ENCODE data around the gene GDF2. TPM values are rescaled to one million over a fixed set of nuclear protein-coding genes. Genes with fewer than 3 reads are reported as not detected.

GDF2 gene
- total and polyA plus RNA-seq, 2 of the 4 experiments (the other 2 are of a cell fraction) = under 0.01 TPM; not detected in 1

GRCh38 chr10:47364911-47365310, 42.7 kb downstream of the GDF2 start:
- H4K5ac ChIP-seq (ENCODE audit: low read depth, low read length) = no peak overlapping the region
- intact Hi-C loops (cut with micrococcal nuclease) = no loop called here
- ATAC-seq (ENCODE audit: low read depth) (no peak), DNase-seq (no peak)
- H3K36me3 ChIP-seq (ENCODE audit: control insufficient read depth, insufficient read depth, low read length) = no peaks in the 10 kb centered on the region
- no peak overlapping the region for H3K18ac ChIP-seq (ENCODE audit: low read depth, low read length)
- no peak overlapping the region for H3K4me2 ChIP-seq (ENCODE audit: low read depth, low read length)
- 77% methylated on average over 5 of the region's 6 CpGs; no CpG with 5 or more reads in 1 of the 2 experiments for WGBS, 2 experiments (ENCODE audit: extremely low coverage in 2 of 2, insufficient read length in 1 of 2)
- no peaks in the 10 kb centered on the region for H4K20me1 ChIP-seq (ENCODE audit: insufficient read depth, low read length)
- no peak overlapping the region for H2AK9ac ChIP-seq (replicated peaks; ENCODE audit: low read depth, low read length, poor library complexity)
- H3K14ac ChIP-seq (replicated peaks; ENCODE audit: low read depth, low read length) = no peak overlapping the region
- H2BK20ac ChIP-seq (ENCODE audit: low read depth, low read length) = no peak overlapping the region
- H3K56ac ChIP-seq (ENCODE audit: extremely low read depth, insufficient read depth, low read length) = no peak overlapping the region
- in situ Hi-C loops (cut with MboI; ENCODE audit: low sequenced_read_pairs) = no loop called here
- no peak overlapping the region for H2BK15ac ChIP-seq (ENCODE audit: low read depth, low read length)
- no TSS peak for BruUV-seq (replicated peaks)
- no peak overlapping the region for H3K4me3 ChIP-seq (ENCODE audit: insufficient read depth, low read depth, low read length)
- TF ChIP-seq USF2 (IDR thresholded peaks at IDR 0.05; ENCODE audit: low read depth, low read length) (no peak), CEBPB (IDR thresholded peaks at IDR 0.05; ENCODE audit: low read depth, low read length) (no peak), MAZ (IDR thresholded peaks at IDR 0.05; ENCODE audit: borderline replicate concordance, low read depth, low read length) (no peak)
- H3K9me1 ChIP-seq (ENCODE audit: insufficient read depth, low read length) = no peaks in the 10 kb centered on the region; the same call in 1 of the 2 replicates
- H2BK5ac ChIP-seq (ENCODE audit: low read depth, low read length, poor library complexity, severe bottlenecking) = no peak overlapping the region
- H3K4ac ChIP-seq (ENCODE audit: low read depth, low read length) = no peak overlapping the region
- peaks cover 37% of the 10 kb centered on the region for H3K27me3 ChIP-seq (ENCODE audit: control insufficient read depth, insufficient read depth, low read length)
- CTCF ChIA-PET = interaction anchor here (0.7 kb wide), 1 partner anchor 12 kb away, joined by 4 read pairs; no protein-coding TSS in a partner anchor
- H3K9me3 ChIP-seq (ENCODE audit: control insufficient read depth, insufficient read depth, low read length) = no peaks in the 10 kb centered on the region
- H4K91ac ChIP-seq (ENCODE audit: insufficient read depth, low read depth, low read length) = no peak overlapping the region
- H3K4me1 ChIP-seq (ENCODE audit: control insufficient read depth, insufficient read depth, low read length) = no peaks in the 10 kb centered on the region
- no peaks in the 10 kb centered on the region for H3K79me1 ChIP-seq (ENCODE audit: low read depth in 1 of 2, low read length in 2 of 2)
- H3K9ac ChIP-seq (ENCODE audit: low read depth, low read length) = no peak overlapping the region
- H2AK5ac ChIP-seq (ENCODE audit: low read depth, low read length) = no peak overlapping the region
- H2BK120ac ChIP-seq (ENCODE audit: low read depth, low read length) = no peak overlapping the region
- no peak overlapping the region for H4K8ac ChIP-seq (ENCODE audit: low read depth in 2 of 2, low read length in 2 of 2)
- no peak overlapping the region for H3K27ac ChIP-seq (ENCODE audit: insufficient read depth, low read length)
- POLR2A ChIA-PET (ENCODE audit: unreplicated experiment) = no interaction called here
- no peak overlapping the region for H2AFZ ChIP-seq (replicated peaks; ENCODE audit: low read length, poor library complexity)
- dilution Hi-C loops (cut with HindIII; ENCODE audit: low sequenced_read_pairs, unreplicated experiment) = no loop called here
- no peak overlapping the region for H3K23ac ChIP-seq (ENCODE audit: low read depth, low read length)
